Nephron progenitor cell (in vitro differentiated cells): ENCODE results near the gene SAP25.

ENCODE experiments used
- DNase-seq: peaks from one replicate; pipeline ENCODE4 v3.0.0; 2021
- H3K27ac Mint-ChIP-seq: 2 replicates; pipeline ENCODE4 v1.8.0; 2021; ENCODE audit warnings: mild to moderate bottlenecking, moderate library complexity, mixed read lengths
- H3K27me3 Mint-ChIP-seq: 2 replicates; pipeline ENCODE4 v1.8.0; 2021; ENCODE audit warnings: mild to moderate bottlenecking, low read depth, mixed read lengths; ENCODE audit not compliant: poor library complexity
- H3K36me3 Mint-ChIP-seq: 2 replicates; pipeline ENCODE4 v1.8.0; 2021; ENCODE audit warnings: low read depth, mixed read lengths
- H3K4me1 Mint-ChIP-seq: 2 replicates; pipeline ENCODE4 v1.8.0; 2021; ENCODE audit warnings: mixed read lengths
- H3K4me3 Mint-ChIP-seq: 2 replicates; pipeline ENCODE4 v1.8.0; 2021; ENCODE audit warnings: mild to moderate bottlenecking, moderate library complexity, mixed read lengths
- H3K9me3 Mint-ChIP-seq: 2 replicates; pipeline ENCODE4 v1.8.0; 2021; ENCODE audit warnings: mild to moderate bottlenecking, moderate library complexity, mixed read lengths
- TF ChIP-seq, protein P1 (sequence below): fragments of 200-600 bp; sonication (generic); IDR thresholded peaks from 2 replicates; pipeline ENCODE4 v1.5.0; 2021; ENCODE audit warnings: antibody characterized with exemption

SAP25 gene

DNA sequence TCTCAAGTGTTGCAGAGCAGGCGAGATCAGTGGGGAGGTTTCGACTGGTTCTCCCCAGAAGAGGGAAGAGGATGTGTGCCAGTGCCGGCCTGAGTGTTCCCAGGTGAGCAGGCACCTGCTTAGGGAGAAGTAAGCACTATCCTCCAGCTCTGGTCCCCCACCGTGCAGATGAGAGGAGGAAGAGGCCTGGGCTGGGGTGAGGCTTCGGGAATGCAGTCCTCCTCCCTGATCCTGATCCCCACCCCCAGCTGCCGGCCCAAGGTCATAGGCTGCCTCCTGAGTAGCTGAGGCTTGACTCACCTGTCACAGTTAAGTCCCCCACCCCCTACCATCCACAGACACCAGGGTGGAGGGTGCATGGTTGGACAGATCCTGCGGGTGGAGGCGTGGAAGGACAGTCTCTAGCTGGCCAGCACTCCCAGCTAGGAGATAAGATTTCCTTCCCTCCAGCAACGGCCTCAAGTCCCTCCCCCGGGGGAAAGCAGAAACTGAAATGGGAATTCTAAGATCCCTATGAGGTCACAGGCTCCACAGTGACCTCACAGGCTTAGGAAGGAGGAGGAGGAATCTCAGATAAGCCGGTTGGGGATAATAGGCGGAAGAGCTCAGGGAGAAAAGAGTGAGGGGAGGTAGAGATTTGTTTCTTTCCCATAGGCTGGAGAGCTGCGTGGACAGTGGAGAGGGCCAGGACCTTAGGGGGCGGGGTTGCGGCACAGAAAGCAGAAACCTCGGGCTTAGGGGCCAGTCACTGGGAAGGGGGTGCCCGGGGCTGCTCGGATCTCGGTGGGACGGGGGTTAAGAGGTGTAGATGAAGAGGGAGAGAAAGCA lies 11.2 kb upstream of the SAP25 start:
- TF ChIP-seq, protein P1, sequence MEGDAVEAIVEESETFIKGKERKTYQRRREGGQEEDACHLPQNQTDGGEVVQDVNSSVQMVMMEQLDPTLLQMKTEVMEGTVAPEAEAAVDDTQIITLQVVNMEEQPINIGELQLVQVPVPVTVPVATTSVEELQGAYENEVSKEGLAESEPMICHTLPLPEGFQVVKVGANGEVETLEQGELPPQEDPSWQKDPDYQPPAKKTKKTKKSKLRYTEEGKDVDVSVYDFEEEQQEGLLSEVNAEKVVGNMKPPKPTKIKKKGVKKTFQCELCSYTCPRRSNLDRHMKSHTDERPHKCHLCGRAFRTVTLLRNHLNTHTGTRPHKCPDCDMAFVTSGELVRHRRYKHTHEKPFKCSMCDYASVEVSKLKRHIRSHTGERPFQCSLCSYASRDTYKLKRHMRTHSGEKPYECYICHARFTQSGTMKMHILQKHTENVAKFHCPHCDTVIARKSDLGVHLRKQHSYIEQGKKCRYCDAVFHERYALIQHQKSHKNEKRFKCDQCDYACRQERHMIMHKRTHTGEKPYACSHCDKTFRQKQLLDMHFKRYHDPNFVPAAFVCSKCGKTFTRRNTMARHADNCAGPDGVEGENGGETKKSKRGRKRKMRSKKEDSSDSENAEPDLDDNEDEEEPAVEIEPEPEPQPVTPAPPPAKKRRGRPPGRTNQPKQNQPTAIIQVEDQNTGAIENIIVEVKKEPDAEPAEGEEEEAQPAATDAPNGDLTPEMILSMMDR: no peak

DNA sequence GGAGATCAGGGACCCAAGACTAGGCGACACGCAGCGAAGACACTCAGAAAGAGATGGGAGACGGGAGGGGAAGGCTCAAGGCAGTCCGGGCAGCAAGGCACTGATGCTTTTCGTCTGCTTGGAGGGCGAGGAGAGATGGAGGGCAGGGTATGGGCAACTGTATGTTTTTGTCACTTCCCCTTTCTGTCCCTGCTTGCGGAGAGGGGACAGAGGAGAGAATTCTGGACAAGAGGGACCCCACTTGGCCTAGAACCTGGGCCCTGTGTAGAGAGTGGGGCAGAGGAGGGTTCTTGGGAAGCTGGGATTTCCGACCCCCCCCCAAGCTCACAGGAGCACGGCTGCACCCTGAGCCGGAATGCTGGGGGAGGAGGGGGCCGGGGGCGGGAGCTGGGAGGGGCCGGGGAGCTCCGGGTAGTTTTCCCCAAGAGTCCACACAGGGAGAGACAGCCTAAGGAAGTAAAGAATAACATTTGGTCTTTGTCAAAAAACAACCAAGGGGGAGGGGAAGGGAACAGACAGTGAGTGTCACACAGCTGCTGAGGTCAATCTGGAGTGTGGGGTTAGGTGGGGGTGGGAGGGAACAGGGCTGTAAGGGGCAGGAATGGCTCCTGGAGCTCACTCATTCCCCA lies 10.5 kb upstream of the SAP25 start:
- no peaks in the 10 kb centered on the region for H3K9me3 Mint-ChIP-seq
- H3K36me3 Mint-ChIP-seq: peaks cover under 1% of the 10 kb centered on the region
- H3K27ac Mint-ChIP-seq: peak overlapping the region; percentile 99
- no peaks in the 10 kb centered on the region for H3K27me3 Mint-ChIP-seq
- DNase-seq: no peak
- H3K4me1 Mint-ChIP-seq: peaks cover 52% of the 10 kb centered on the region
- peak overlapping the region; percentile 100 for H3K4me3 Mint-ChIP-seq
- TF ChIP-seq, protein P1: no peak

More for the DNA sequence above, 11.2 kb upstream of the SAP25 start:
- Mint-ChIP-seq H3K36me3 (no peaks in the 10 kb centered on the region), H3K27ac (peak overlapping the region; percentile 99), H3K27me3 (no peaks in the 10 kb centered on the region), H3K4me1 (peaks cover 59% of the 10 kb centered on the region), H3K9me3 (no peaks in the 10 kb centered on the region), H3K4me3 (peak overlapping the region; percentile 100)
- peak; percentile 57 for DNase-seq

DNA sequence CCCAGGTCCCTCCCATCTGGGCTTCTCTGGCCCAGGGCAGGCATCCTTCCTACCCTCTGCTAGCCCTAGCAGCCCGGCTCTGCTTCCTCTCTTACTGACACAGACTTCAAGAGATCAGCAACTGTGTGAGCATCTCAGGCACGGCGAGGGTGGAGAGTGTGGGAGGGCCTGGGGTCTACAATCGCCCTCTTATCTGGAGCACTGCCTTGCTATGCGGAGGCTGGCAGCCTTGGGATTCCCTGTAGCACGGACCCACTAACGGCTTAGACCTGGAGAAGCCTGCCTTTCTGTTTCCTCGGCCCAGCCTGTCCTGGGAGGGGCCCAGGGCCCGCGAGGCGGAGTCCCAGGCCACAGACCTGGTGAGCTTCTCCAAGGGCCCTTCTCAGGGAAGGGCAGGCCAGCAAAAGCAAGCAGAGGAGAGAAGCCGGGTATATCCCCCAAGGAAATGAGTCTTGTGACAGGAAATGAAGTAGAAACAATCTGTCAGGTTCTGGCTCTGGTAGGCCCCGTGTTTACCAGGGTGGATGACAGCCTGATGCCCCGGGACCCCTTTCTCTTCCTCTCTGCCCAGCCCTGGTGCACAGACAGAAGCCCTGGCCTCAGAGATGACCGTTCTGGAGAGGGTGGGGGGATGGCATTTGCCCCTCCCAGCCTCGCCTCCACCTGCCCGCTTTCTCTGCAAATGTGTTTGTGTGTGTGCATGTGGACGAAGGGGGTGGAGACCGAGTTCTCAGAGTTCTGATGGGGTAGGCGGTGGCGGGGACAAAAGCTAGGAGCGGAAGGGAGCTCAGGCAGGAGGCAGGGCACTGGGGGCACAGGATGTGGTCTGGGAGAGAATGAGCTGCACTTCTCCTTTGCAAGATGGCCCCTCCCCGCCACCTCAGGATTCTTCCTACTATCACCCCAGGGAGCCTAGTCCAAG lies 9.7 kb upstream of the SAP25 start:
- peak overlapping the region; percentile 92 for H3K27ac Mint-ChIP-seq
- peaks cover 5% of the 10 kb centered on the region for H3K36me3 Mint-ChIP-seq
- H3K4me3 Mint-ChIP-seq: peak overlapping the region; percentile 100
- no peak for DNase-seq
- no peaks in the 10 kb centered on the region for H3K9me3 Mint-ChIP-seq
- H3K4me1 Mint-ChIP-seq: peaks cover 44% of the 10 kb centered on the region
- TF ChIP-seq, protein P1: no peak
- no peaks in the 10 kb centered on the region for H3K27me3 Mint-ChIP-seq

DNA sequence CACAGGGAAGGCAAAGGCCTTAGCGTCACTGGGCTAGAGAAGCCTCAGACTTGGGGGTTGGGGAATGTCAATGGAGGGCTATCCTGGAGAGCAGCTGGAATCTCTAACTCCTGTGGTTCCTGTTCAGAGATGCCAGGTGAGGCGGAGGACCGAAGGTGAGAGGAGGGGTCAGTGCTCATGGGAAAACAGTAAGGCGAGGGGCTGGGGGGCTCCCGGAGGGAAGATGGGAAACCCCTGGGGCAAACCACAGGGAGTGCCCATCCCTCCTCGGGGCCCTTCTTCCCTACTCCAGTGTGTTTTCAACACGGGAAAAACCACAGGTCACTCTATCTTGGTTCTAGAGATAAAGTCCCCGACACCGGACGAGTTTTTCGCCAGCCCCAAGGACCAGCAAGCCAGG lies 8.9 kb upstream of the SAP25 start:
- Mint-ChIP-seq H3K36me3 (peaks cover 5% of the 10 kb centered on the region), H3K27me3 (no peaks in the 10 kb centered on the region), H3K4me3 (no peak overlapping the region), H3K4me1 (peaks cover 39% of the 10 kb centered on the region), H3K27ac (peak overlapping the region; percentile 36), H3K9me3 (no peaks in the 10 kb centered on the region)
- DNase-seq: no peak
- TF ChIP-seq, protein P1: no peak

DNA sequence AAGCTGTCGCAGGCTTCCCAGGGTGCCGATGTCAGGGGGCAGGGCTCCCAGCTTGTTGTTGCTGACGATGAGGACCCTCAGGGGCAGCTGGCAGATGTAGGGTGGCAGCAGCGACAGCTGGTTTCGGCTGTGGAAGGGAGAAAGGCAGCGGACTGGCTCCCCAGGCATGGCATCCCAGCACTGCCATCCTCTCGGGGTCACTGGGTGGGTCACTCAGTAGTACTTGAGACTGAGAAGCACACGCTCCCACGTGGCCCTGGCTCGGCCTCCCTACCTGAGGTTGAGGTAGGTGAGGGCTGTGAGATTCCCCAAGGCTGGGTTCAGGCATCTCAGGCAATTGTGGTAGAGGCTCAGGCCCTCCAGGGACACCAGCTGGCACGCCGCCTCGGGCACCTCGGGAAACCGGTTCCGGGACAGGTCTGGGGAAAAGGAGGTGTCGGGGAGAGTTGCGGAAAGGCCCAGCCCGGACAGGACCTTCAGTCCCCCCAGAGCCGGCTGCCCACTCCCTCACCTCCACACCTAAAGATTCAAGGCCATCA lies 8.4 kb upstream of the SAP25 start:
- no peak overlapping the region for H3K27ac Mint-ChIP-seq
- TF ChIP-seq, protein P1: no peak
- peaks cover 39% of the 10 kb centered on the region for H3K4me1 Mint-ChIP-seq
- no peak overlapping the region for H3K4me3 Mint-ChIP-seq
- DNase-seq: no peak
- no peaks in the 10 kb centered on the region for H3K9me3 Mint-ChIP-seq
- H3K27me3 Mint-ChIP-seq: no peaks in the 10 kb centered on the region
- peaks cover 5% of the 10 kb centered on the region for H3K36me3 Mint-ChIP-seq
